HepG2 (cell line): ENCODE data around the gene ERBB4. TPM values are rescaled to one million over a fixed set of nuclear protein-coding genes. Genes with fewer than 3 reads are reported as not detected.

Experiments
- ATAC-seq: fragments of 200-7000 bp; cut with Tn5 transposase; 3 replicates; pipeline ENCODE4 v1.9.1; 2020; ENCODE audit warnings: mild to moderate bottlenecking, moderate library complexity
- BruUV-seq: library from RNA; stranded (reverse); fragments of 400-500 nt; replicated peaks from 2 replicates; lab custom pipeline; 2021; lab: Mats Ljungman, UMichigan
- CTCF ChIA-PET: fragments of 300-600 bp; formaldehyde crosslinking; extraction: SDS; loops from one replicate; lab custom pipeline; 2021; ENCODE audit warnings: low total read pairs, inconsistent platforms, low intra/inter-chr PET ratio; lab: Yijun Ruan, JAX
- POLR2A ChIA-PET: fragments of 350-600 bp; sonication (Branson Sonifier 250); formaldehyde crosslinking; loops from one replicate; lab custom pipeline; 2020; ENCODE audit warnings: antibody characterized with exemption, inconsistent platforms; lab: Yijun Ruan, JAX
- DNase-seq: peaks from one replicate; pipeline ENCODE4 v3.0.0-alpha.2; 2015; ENCODE audit warnings: low spot score
- FAIRE-seq: peaks from 3 replicates; lab custom pipeline; 2011; peaks lifted over from hg19 to GRCh38; lab: Jason Lieb, UNC
- H2AFZ ChIP-seq: one replicate; pipeline ENCODE4 v1.6.1; 2011; ENCODE audit warnings: low read length, inconsistent platforms
- H3K27ac ChIP-seq: fragments of 300-600 bp; 3 replicates; pipeline ENCODE4 v1.8.0; 2011; ENCODE audit warnings: mixed run types, mild to moderate bottlenecking, mixed read lengths, low read length, inconsistent platforms; ENCODE audit not compliant: insufficient read depth; ENCODE audit errors: extremely low read length
- H3K27me3 ChIP-seq, 2 experiments: fragments of 200-600 bp in 1 of 2; 2 replicates in 1 of 2; 3 replicates in 1 of 2; pipeline versions ENCODE4 v1.6.0 to v1.8.0; 2011; ENCODE audit warnings: low read length in 2 of 2, mild to moderate bottlenecking in 2 of 2, moderate library complexity in 2 of 2, inconsistent platforms in 1 of 2; ENCODE audit not compliant: insufficient read depth in 2 of 2, control insufficient read depth in 1 of 2
- H3K36me3 ChIP-seq, 2 experiments: fragments of 200-600 bp in 1 of 2; replicated peaks in 1 of 2; 2 replicates in 1 of 2; 3 replicates in 1 of 2; pipeline versions ENCODE4 v1.5.1 to v1.8.0; 2011; ENCODE audit warnings: low read length in 2 of 2, inconsistent platforms in 1 of 2; ENCODE audit not compliant: insufficient read depth in 2 of 2, control insufficient read depth in 1 of 2
- H3K4me1 ChIP-seq: 2 replicates; pipeline ENCODE4 v1.5.1; 2012; ENCODE audit warnings: low read length, inconsistent platforms; ENCODE audit not compliant: insufficient read depth
- H3K4me2 ChIP-seq: 2 replicates; pipeline ENCODE4 v1.6.0; 2011; ENCODE audit warnings: low read depth, low read length, inconsistent platforms
- H3K4me3 ChIP-seq, 3 experiments: fragments of 200-600 bp in 1 of 3; sonication (generic), shearing (Covaris generic) in 1 of 3; replicated peaks in 1 of 3; 2 replicates each; pipeline ENCODE4 v1.5.1; 2011 to 2016; ENCODE audit warnings: low read length in 3 of 3, inconsistent platforms in 2 of 3, low read depth in 2 of 3, mild to moderate bottlenecking in 2 of 3, control low read depth in 1 of 3, mixed read lengths in 1 of 3; ENCODE audit not compliant: insufficient read depth in 1 of 3
- H3K79me2 ChIP-seq: one replicate; pipeline ENCODE4 v1.6.1; 2011; ENCODE audit warnings: low read length, inconsistent platforms; ENCODE audit not compliant: insufficient read depth
- H3K9ac ChIP-seq: 2 replicates; pipeline ENCODE4 v1.6.0; 2011; ENCODE audit warnings: mild to moderate bottlenecking, low read depth, low read length, inconsistent platforms; ENCODE audit not compliant: insufficient read depth
- H3K9me3 ChIP-seq: 2 replicates; pipeline ENCODE4 v1.5.1; 2012; ENCODE audit warnings: mild to moderate bottlenecking, low read length
- H4K20me1 ChIP-seq: 2 replicates; pipeline ENCODE4 v1.6.0; 2011; ENCODE audit warnings: inconsistent platforms, mild to moderate bottlenecking, low read length, moderate library complexity; ENCODE audit not compliant: insufficient read depth
- HMGXB4 ChIP-seq, 2 experiments: sonication (generic) in 1 of 2; formaldehyde crosslinking in 1 of 2; IDR thresholded peaks; 2 replicates each; pipeline versions ENCODE4 v1.4.0 to v1.6.1; 2018 to 2020; ENCODE audit warnings: missing genetic modification reagents in 2 of 2, borderline replicate concordance in 1 of 2, low read depth in 1 of 2, mild to moderate bottlenecking in 1 of 2, missing biosample characterization in 1 of 2
- JUND ChIP-seq: sonication (generic); formaldehyde crosslinking; IDR thresholded peaks from 2 replicates; pipeline ENCODE4 v1.8.0; 2022; ENCODE audit warnings: mild to moderate bottlenecking, missing genetic modification reagents
- RNF2 ChIP-seq: fragments of 450-650 bp; conservative IDR thresholded peaks from 2 replicates; pipeline ENCODE4 v1.6.1; 2016; ENCODE audit warnings: low read depth
- SIX1 ChIP-seq: sonication (generic); formaldehyde crosslinking; IDR thresholded peaks from 2 replicates; pipeline ENCODE4 v1.4.0; 2020; ENCODE audit warnings: missing genetic modification reagents, borderline replicate concordance
- SMAD1 ChIP-seq: sonication (generic); formaldehyde crosslinking; IDR thresholded peaks from 2 replicates; pipeline ENCODE4 v1.4.0; 2020; ENCODE audit warnings: missing genetic modification reagents, low read depth, mild to moderate bottlenecking, borderline replicate concordance
- ZNF138 ChIP-seq: sonication (generic); formaldehyde crosslinking; IDR thresholded peaks from 2 replicates; pipeline ENCODE4 v1.5.0; 2020; ENCODE audit warnings: mild to moderate bottlenecking, low read depth, missing genetic modification reagents
- ZNF337 ChIP-seq: sonication (generic); formaldehyde crosslinking; IDR thresholded peaks from 2 replicates; pipeline ENCODE4 v1.5.1; 2020; ENCODE audit warnings: missing genetic modification reagents, low read depth, mild to moderate bottlenecking, borderline replicate concordance
- ZNF432 ChIP-seq: sonication (generic); formaldehyde crosslinking; IDR thresholded peaks from 2 replicates; pipeline ENCODE4 v1.5.0; 2020; ENCODE audit warnings: missing genetic modification reagents, mild to moderate bottlenecking, borderline replicate concordance
- ZNF749 ChIP-seq: sonication (generic); formaldehyde crosslinking; IDR thresholded peaks from 2 replicates; pipeline ENCODE4 v1.8.0; 2022; ENCODE audit warnings: mild to moderate bottlenecking, missing genetic modification reagents, moderate library complexity, borderline replicate concordance
- ZNF878 ChIP-seq: sonication (generic); formaldehyde crosslinking; IDR thresholded peaks from 2 replicates; pipeline ENCODE4 v1.8.1; 2023; ENCODE audit warnings: mild to moderate bottlenecking, missing genetic modification reagents, moderate library complexity
- whole genome bisulfite sequencing: methylation state at CpG from one replicate; pipeline ENCODE4 v1.1.6; 2017; ENCODE audit warnings: low lambda C conversion rate; 5-methylcytosine and 5-hydroxymethylcytosine counted together
- in situ Hi-C: cut with HindIII; loops from 2 replicates; pipeline ENCODE4 v1.10.0; 2017; ENCODE audit warnings: low pct_unique_long_range_greater_than_20kb; ENCODE audit not compliant: extremely low pct_ligation_motif_present
- intact Hi-C: fragments of 100-400 bp; cut with micrococcal nuclease; formaldehyde crosslinking; loops from one replicate; pipeline ENCODE4 v1.10.0; 2022; ENCODE audit not compliant: unreplicated experiment
- polyA plus RNA-seq, 8 experiments: library from polyadenylated mRNA; depleted of rRNA in 3 of 8; stranded (reverse) in 7 of 8; unstranded in 1 of 8; fragments of >200 nt; fragmentation: Illumina TruSeq in 4 of 8; extraction: Trizol in 4 of 8; gene quantifications; 2 replicates each; pipeline versions ENCODE4 v1.2.1 to v1.2.3, GENCODE V29; 2011 to 2016; ENCODE audit warnings: low read depth in 4 of 8, missing spikeins in 1 of 8, mixed read lengths in 1 of 8; ENCODE audit not compliant: insufficient read depth in 1 of 8
- total RNA-seq, 5 experiments: library from RNA; depleted of rRNA; stranded (reverse); fragments of >200 nt; fragmentation: Illumina TruSeq; extraction: Trizol; gene quantifications; 2 replicates each; pipeline ENCODE4 v1.2.3, GENCODE V29; 2016; ENCODE audit warnings: low read depth in 1 of 5

Gene ERBB4
- total and polyA plus RNA-seq, 2 of the 13 experiments (the other 11 are each of a cell fraction or from before 2014, with no cell fraction given) = not detected

GRCh38 chr2:211903961-211904360 lies 634.6 kb downstream of the ERBB4 start:
- Histone ChIP-seq H3K27me3 (no peaks in the 10 kb centered on the region), H3K4me1 (no peaks in the 10 kb centered on the region), H3K27ac (no peak overlapping the region)
- FAIRE-seq = no peak
- no peak for TF ChIP-seq SMAD1 (CRISPR knock-in tag)
- TF ChIP-seq ZNF337 (CRISPR knock-in tag) = no peak
- no peak for TF ChIP-seq HMGXB4 (CRISPR knock-in tag; IDR thresholded peaks at IDR 0.05; ENCODE audit: borderline replicate concordance in 1 of 2, low read depth in 1 of 2)
- no peak for TF ChIP-seq ZNF878
- TF ChIP-seq JUND (CRISPR knock-in tag) = no peak
- no peak for TF ChIP-seq ZNF432 (CRISPR knock-in tag)
- TF ChIP-seq RNF2 = no peak
- no peak for TF ChIP-seq ZNF749 (CRISPR knock-in tag)
- TF ChIP-seq SIX1 (CRISPR knock-in tag) = no peak
- TF ChIP-seq ZNF138 (CRISPR knock-in tag) = no peak
- TF ChIP-seq, all 625 proteins: peak for 0
- Histone ChIP-seq H3K79me2 (no peaks in the 10 kb centered on the region), H3K4me2 (no peak overlapping the region), H3K36me3 (no peaks in the 10 kb centered on the region), H3K4me3 (no peak overlapping the region), H4K20me1 (no peaks in the 10 kb centered on the region), H3K9me3 (no peaks in the 10 kb centered on the region), H2AFZ (no peak overlapping the region), H3K9ac (no peak overlapping the region)
- CTCF ChIA-PET = no interaction called here
- POLR2A ChIA-PET = no interaction called here
- in situ Hi-C loops = no loop called here
- BruUV-seq = no TSS peak
- DNase-seq (no peak), ATAC-seq (no peak)
- intact Hi-C loops = no loop called here
- WGBS = 52% methylated on average over 2 of the region's 2 CpGs
